ENCODE measurements around the gene MSANTD1. TPM values are rescaled to one million over a fixed set of nuclear protein-coding genes. Genes with fewer than 3 reads are reported as not detected.
A peak's percentile ranks its signal among the peaks of the same experiment; 100 is the strongest.

The MSANTD1 gene
- total RNA-seq, 2 experiments from 2014 or later, result 0.60 to 0.65 TPM

DNA sequence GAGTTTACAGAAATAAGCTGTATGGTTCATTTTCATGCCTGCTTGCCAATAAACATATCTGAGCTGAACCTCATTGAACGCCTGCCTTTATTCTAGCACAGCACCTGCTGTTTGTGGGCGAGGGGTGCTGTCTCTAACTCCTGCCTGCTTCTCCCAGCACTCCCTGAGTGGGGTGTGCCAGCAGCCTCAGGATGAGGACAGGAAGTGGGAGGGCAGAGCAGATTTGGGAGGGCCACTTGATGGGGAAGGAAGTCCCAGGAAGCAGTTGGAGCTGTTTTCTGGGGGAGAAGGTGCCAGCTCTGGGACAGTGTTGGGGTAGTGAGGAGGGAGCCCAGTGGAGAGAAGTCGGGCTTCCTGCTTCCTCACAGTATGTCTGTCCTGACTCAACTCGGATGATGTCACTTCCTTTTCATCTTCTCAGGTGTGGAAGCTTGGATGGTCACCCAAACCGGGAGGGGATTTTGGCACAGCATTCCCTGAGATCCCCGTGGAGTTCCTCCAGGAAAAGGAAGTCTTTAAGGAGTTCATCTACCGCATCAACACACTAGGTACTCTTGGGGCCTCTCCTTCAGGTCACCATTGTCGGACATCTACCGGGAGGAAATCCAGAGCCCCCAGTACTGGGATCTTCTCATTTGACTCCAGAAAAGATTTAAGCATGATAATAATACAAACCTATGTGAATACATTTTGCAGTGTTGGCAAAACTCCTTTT, 29.0 kb upstream of the MSANTD1 start:
- ChIA-PET POLR2A (interaction anchor here (0.9 to 1.3 kb wide), 2 partner anchors 17 to 18 kb away, joined by 3 to 4 read pairs; no protein-coding TSS in a partner anchor), CTCF (interaction anchor here (1.0 to 1.4 kb wide), 2 partner anchors 18 to 26 kb away, joined by 3 to 11 read pairs; no protein-coding TSS in a partner anchor)
- H3K36me3 Mint-ChIP-seq (ENCODE audit: low read depth), result peaks cover 67% of the 10 kb centered on the region
- H3K4me3 Mint-ChIP-seq, result no peak overlapping the region
- DNase-seq, result no peak
- H3K4me1 Mint-ChIP-seq, result peaks cover 25% of the 10 kb centered on the region
- H3K9me3 Mint-ChIP-seq, result no peaks in the 10 kb centered on the region
- H3K27ac Mint-ChIP-seq, result peak overlapping the region; percentile 29
- H3K27me3 Mint-ChIP-seq, result no peaks in the 10 kb centered on the region

DNA sequence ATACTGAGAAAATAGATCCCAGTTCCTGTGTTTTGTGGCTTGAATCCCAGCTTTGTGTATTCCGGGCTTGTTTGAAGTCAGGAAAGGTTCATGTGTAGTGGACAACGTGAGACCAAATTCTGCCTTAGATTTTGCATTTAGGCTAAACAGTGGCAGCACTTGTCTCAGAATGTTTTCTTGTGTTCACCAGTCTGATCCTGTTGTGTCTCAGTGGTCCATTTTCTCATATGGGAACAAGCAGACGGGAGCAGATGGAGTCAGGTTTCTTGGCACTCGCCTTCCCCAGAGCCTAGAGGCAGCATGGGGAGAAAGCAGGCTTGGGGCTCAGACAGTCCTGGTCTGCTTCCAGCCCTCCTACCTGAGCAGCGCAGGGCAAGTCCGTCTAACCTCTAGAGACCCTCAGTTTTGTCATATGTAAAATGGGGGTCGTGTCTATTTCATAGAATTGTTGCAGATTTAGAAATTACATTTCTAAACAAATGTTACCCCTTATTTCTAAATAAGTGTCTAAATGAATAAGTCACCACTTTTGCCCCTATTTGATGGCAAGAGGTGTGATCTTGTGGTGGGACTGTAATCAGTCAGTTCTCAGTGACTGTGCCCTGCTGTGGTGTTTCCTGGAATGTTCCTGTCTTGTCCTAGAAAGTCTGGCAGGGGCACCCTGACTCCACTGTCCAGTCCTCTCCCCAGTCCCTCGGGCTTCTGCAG, 28.3 kb upstream of the MSANTD1 start:
- H3K27ac Mint-ChIP-seq, result no peak overlapping the region
- peaks cover 65% of the 10 kb centered on the region for H3K36me3 Mint-ChIP-seq (ENCODE audit: low read depth)
- H3K4me1 Mint-ChIP-seq, result peaks cover 25% of the 10 kb centered on the region
- ChIA-PET CTCF (interaction anchor here (1.4 kb wide), 1 partner anchor 27 kb away, joined by 11 read pairs; no protein-coding TSS in a partner anchor), POLR2A (no interaction called here)
- no peaks in the 10 kb centered on the region for H3K27me3 Mint-ChIP-seq
- H3K9me3 Mint-ChIP-seq, result no peaks in the 10 kb centered on the region
- no peak for DNase-seq
- no peak overlapping the region for H3K4me3 Mint-ChIP-seq

DNA sequence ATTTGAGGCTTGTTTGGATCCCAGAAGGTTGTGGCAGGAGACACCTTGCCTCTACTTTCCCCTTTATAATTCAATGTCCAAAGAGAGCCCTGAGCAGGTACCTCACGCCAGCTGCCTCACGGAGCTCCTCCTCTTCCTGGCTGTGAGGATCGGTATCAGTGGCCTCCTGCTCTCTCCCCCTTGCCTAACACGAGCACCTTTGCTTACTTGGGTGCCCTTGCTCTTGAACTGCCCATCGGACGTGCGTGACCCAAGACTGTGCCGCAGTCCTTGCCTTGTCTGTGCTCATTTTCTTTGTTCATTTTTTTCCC, 27.8 kb upstream of the MSANTD1 start:
- H3K27me3 Mint-ChIP-seq, result no peaks in the 10 kb centered on the region
- ChIA-PET POLR2A (no interaction called here), CTCF (no interaction called here)
- DNase-seq, result no peak
- H3K9me3 Mint-ChIP-seq, result no peaks in the 10 kb centered on the region
- no peak overlapping the region for H3K27ac Mint-ChIP-seq
- no peak overlapping the region for H3K4me3 Mint-ChIP-seq
- peaks cover 25% of the 10 kb centered on the region for H3K4me1 Mint-ChIP-seq
- H3K36me3 Mint-ChIP-seq (ENCODE audit: low read depth), result peaks cover 62% of the 10 kb centered on the region

DNA sequence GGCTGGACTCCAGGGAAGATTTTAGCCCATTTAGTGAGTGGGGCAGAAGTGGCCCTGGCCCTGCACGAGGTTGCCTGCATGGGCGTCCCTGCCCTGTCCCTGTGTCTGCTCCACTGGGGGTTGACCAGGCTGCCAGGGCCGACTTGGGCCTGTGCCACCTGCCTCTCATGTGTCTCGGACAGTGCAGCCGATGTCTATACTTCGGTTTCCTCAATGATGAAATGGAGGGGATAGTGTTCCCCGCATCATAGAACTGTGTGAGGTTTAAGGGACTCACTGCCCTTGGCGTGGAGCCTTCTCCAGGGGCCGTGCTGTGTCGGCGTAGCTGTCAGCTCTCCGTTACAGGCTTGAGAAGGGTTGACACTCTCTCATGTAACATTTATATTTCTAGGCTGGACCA, 27.0 kb upstream of the MSANTD1 start:
- Mint-ChIP-seq H3K36me3 (ENCODE audit: low read depth) (peaks cover 63% of the 10 kb centered on the region), H3K27me3 (no peaks in the 10 kb centered on the region), H3K27ac (no peak overlapping the region), H3K4me1 (peaks cover 25% of the 10 kb centered on the region), H3K4me3 (no peak overlapping the region), H3K9me3 (no peaks in the 10 kb centered on the region)
- CTCF ChIA-PET, result no interaction called here
- POLR2A ChIA-PET, result no interaction called here
- no peak for DNase-seq

DNA sequence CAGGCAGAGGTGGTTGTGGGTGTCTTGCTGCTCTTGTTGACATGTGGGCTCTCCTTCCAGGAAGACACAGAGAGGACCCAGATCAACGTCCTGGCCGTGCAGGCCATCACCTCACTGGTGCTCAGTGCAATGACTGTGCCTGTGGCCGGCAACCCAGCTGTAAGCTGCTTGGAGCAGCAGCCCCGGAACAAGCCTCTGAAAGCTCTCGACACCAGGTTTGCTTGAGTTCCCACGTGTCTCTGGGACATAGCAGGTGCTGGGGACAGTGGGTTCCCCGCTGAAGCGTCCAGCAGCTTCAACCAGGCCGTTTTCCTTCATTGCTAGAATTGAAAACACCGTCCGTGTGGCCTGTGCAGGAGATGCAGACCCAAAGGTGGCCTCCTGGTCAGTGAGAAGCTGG, 25.6 kb upstream of the MSANTD1 start:
- no peak for DNase-seq
- ChIA-PET POLR2A (no interaction called here), CTCF (interaction anchor here (2.1 kb wide), 1 partner anchor 30 kb away, joined by 12 read pairs; no protein-coding TSS in a partner anchor)
- Mint-ChIP-seq H3K36me3 (ENCODE audit: low read depth) (peaks cover 52% of the 10 kb centered on the region), H3K4me1 (peaks cover 25% of the 10 kb centered on the region), H3K27ac (no peak overlapping the region), H3K9me3 (no peaks in the 10 kb centered on the region), H3K4me3 (no peak overlapping the region), H3K27me3 (no peaks in the 10 kb centered on the region)

DNA sequence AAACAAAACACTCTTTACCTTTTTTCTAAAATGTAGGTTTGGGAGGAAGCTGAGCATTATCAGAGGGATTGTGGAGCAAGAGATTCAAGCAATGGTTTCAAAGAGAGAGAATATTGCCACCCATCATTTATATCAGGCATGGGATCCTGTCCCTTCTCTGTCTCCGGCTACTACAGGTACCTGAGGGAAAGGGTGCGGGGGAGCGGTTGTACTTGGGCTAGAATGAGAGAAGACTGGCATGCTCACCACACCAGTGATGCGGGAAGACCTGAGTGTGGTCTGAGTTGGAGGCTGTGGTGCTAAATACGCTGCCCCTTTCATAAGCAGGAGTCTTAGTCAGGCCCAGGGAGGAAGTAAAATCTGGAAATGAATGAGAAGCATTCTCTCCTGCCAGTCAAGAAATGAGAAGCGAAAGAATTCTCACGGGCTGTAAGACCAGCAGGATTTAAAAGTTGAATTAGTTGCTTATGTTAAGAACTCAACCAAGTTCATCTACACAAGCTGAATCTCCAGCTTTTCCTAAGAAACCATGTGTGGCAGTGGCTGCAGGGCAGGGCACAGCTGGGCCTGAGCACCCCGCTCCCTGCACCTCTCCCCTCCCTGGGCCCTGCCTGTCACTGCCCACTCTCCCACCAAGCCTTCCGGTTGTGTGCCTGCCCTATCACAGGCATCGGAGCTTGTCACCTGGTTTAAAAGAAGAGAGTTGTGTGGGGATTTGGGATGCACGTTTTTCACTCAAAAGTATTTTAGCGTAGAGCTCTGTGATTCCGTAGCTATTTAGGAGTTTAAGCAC, 24.8 kb upstream of the MSANTD1 start:
- DNase-seq, result no peak
- peaks cover 23% of the 10 kb centered on the region for H3K4me1 Mint-ChIP-seq
- H3K27me3 Mint-ChIP-seq, result no peaks in the 10 kb centered on the region
- CTCF ChIA-PET, result interaction anchor here (0.6 to 2.1 kb wide), 2 partner anchors 30 to 89 kb away, joined by 4 to 12 read pairs; no protein-coding TSS in a partner anchor
- POLR2A ChIA-PET, result interaction anchor here (0.8 to 1.0 kb wide), 2 partner anchors 22 to 37 kb away, joined by 3 read pairs; no protein-coding TSS in a partner anchor
- peaks cover 3% of the 10 kb centered on the region for H3K9me3 Mint-ChIP-seq
- H3K27ac Mint-ChIP-seq, result peak overlapping the region; percentile 38
- peaks cover 50% of the 10 kb centered on the region for H3K36me3 Mint-ChIP-seq (ENCODE audit: low read depth)
- no peak overlapping the region for H3K4me3 Mint-ChIP-seq

DNA sequence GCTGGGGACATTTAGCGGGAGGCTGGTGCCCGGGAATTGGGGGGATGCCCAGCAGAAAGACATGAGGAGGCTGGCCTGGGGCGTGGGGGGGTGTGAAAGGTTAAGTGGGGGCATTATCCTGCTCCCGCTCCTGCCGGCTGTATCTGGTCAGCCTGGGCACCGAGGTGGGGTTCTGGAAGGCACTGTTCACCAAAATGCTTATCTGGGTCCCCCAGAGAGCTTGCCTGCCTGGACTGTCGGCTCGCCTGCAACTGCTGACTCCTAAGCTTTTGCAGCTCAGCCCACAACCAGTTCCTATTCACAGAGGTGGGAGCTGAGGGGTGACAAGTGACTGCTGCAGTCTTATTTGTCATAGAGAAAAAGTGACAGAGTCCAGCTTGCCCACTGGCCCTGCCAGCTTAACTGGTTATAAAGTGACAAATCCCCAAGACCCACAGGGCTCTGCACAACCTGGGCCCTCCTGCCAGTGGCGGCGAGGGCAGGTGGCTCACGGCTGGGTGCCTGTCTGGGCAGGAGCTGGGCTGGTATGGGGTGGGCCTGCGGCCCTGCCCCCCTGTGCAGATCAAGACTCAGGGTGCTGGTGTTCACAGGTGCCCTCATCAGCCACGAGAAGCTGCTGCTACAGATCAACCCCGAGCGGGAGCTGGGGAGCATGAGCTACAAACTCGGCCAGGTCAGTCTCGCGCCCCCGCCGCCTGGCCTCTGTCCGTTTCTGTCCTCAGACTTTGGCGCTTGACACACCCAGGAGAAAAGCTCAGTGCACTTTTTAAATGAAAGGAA, 23.7 kb upstream of the MSANTD1 start:
- Mint-ChIP-seq H3K36me3 (ENCODE audit: low read depth) (peaks cover 54% of the 10 kb centered on the region), H3K4me1 (peaks cover 13% of the 10 kb centered on the region), H3K9me3 (peaks cover 7% of the 10 kb centered on the region), H3K27me3 (no peaks in the 10 kb centered on the region), H3K4me3 (no peak overlapping the region), H3K27ac (no peak overlapping the region)
- DNase-seq, result no peak
- POLR2A ChIA-PET, result interaction anchor here (1.0 to 2.0 kb wide), 3 partner anchors 23 to 35 kb away, joined by 3 to 7 read pairs (median 4); no protein-coding TSS in a partner anchor
- CTCF ChIA-PET, result interaction anchor here (0.6 to 2.1 kb wide), 3 partner anchors 17 to 33 kb away, joined by 3 to 12 read pairs (median 3); no protein-coding TSS in a partner anchor

DNA sequence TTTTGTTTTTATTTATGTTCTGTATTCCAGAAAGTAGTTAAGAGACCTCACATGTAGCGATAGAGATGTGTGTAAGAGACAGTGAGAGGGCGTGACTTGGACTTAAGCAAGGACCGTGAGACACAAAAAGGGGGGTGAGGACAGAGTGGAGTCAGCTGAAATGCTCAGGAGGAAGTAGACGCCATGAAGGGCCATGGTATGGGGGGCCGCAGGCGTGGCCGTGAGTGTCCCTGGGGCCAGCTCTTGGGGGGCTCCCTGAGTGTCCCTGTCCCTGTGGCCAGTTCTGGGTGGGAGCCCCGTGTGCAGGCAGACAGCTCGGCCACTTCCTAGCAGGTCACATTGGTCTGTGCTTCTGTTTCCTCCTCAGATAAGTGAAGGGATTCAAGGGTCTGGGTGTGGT, 23.0 kb upstream of the MSANTD1 start:
- DNase-seq, result no peak
- H3K36me3 Mint-ChIP-seq (ENCODE audit: low read depth), result peaks cover 59% of the 10 kb centered on the region
- peaks cover 8% of the 10 kb centered on the region for H3K4me1 Mint-ChIP-seq
- no peak overlapping the region for H3K4me3 Mint-ChIP-seq
- H3K9me3 Mint-ChIP-seq, result peaks cover 7% of the 10 kb centered on the region
- CTCF ChIA-PET, result interaction anchor here (0.6 to 1.5 kb wide), 2 partner anchors 18 to 33 kb away, joined by 3 read pairs; no protein-coding TSS in a partner anchor
- no peak overlapping the region for H3K27ac Mint-ChIP-seq
- H3K27me3 Mint-ChIP-seq, result no peaks in the 10 kb centered on the region
- POLR2A ChIA-PET, result interaction anchor here (1.3 to 2.0 kb wide), 2 partner anchors 23 to 34 kb away, joined by 4 to 7 read pairs; no protein-coding TSS in a partner anchor

DNA sequence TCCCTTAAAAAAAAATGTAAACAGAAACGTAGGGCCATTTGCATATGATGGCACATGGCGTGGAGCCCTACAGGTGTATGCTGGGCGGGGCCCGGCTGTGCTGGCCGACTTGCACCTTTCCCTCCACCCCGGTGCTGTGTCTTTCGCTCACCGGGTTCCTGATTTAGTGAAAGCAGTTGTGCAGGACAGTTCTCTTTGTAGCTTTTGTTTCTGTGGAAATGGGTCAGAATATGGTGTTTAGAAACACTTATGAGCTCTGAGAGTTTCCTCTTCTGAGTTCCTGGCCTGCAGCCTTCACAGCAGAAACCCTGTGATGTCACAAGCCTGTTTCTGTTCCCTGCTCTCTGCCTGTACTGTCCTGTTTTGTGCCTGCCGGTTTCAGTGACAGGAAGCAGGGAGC, 22.5 kb upstream of the MSANTD1 start:
- Mint-ChIP-seq H3K27ac (no peak overlapping the region), H3K36me3 (ENCODE audit: low read depth) (peaks cover 57% of the 10 kb centered on the region), H3K4me1 (peaks cover 3% of the 10 kb centered on the region), H3K27me3 (no peaks in the 10 kb centered on the region), H3K9me3 (peaks cover 7% of the 10 kb centered on the region), H3K4me3 (no peak overlapping the region)
- DNase-seq, result no peak
- CTCF ChIA-PET, result interaction anchor here (1.5 kb wide), 1 partner anchor 18 kb away, joined by 3 read pairs; no protein-coding TSS in a partner anchor
- POLR2A ChIA-PET, result interaction anchor here (2.0 kb wide), 1 partner anchor 24 kb away, joined by 7 read pairs; no protein-coding TSS in a partner anchor

DNA sequence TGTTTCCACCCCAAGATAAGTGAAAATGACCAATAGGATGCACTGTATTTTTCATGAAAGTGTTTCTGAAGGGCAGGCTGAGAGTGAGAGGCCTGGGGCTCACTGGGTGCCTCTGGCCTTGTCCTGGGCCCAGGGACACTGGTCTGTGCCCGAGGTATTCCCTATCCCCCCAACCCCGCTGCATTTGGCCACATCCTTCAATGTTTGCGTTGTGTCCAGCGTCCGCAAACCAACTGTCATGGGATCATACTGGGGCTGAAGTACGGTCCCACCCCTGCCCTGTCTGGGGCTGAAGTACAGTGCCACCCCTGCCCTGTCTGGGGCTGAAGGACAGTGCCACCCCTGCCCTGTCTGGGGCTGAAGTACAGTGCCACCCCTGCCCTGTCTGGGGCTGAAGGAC, 22.0 kb upstream of the MSANTD1 start:
- no peak overlapping the region for H3K27ac Mint-ChIP-seq
- H3K4me3 Mint-ChIP-seq, result no peak overlapping the region
- peaks cover 7% of the 10 kb centered on the region for H3K9me3 Mint-ChIP-seq
- ChIA-PET POLR2A (interaction anchor here (2.0 kb wide), 1 partner anchor 24 kb away, joined by 7 read pairs; no protein-coding TSS in a partner anchor), CTCF (no interaction called here)
- H3K27me3 Mint-ChIP-seq, result no peaks in the 10 kb centered on the region
- no peak for DNase-seq
- peaks cover 2% of the 10 kb centered on the region for H3K4me1 Mint-ChIP-seq
- peaks cover 59% of the 10 kb centered on the region for H3K36me3 Mint-ChIP-seq (ENCODE audit: low read depth)

DNA sequence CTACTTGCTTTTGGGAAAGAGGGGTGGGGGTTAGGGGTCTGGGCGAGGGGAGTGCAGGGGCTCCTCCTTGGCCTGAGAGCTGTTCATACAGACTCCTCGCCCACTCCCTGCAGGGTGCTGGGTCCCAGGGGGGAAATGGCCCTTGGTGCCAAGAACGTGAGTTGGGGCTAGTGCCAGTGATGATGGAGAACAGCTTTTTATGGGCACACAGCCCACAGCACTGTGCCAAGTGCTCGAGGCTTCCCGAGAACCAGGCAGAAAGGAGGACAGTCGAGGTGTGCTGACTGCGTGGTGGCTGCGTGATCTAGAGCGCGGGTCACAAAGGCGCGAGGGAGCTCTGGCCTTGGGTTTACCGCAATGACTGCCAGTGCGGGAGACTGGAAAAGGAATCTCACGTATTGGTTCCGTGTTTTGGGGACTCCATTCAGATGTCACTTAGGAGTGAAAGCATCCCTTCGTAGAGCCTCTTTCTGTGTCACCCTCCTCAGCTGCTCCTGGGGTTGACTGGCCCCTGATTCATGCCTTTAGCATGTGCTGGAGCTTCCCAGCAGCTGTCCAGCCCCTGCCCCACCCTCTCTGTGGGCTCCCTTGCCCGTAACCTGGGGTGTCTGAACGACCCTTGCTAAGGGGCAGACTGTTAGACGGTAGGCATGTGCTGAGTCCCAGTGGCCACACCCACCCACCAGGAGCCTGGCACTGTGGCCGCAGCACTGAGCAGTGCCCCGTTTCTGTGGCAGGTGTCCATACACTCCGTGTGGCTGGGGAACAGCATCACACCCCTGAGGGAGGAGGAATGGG, 20.9 kb upstream of the MSANTD1 start:
- CTCF ChIA-PET, result no interaction called here
- H3K9me3 Mint-ChIP-seq, result peaks cover 7% of the 10 kb centered on the region
- no peak overlapping the region for H3K4me3 Mint-ChIP-seq
- H3K27me3 Mint-ChIP-seq, result no peaks in the 10 kb centered on the region
- DNase-seq, result no peak
- H3K4me1 Mint-ChIP-seq, result peaks cover 2% of the 10 kb centered on the region
- POLR2A ChIA-PET, result no interaction called here
- peaks cover 53% of the 10 kb centered on the region for H3K36me3 Mint-ChIP-seq (ENCODE audit: low read depth)
- no peak overlapping the region for H3K27ac Mint-ChIP-seq

DNA sequence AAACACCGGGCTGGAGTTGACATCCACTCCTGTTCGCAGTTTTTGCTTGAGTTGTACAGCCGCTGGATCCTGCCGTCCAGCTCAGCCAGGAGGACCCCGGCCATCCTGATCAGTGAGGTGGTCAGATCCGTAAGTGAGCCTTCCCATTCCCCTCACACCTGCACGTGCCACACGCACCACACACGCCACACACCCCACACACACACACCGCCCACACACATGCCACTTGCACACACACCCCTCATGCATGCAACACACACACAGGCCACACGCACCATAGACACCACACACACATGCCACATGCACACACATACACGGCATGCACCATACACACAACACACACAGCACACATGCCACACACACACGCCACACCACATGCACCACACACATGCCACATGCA, 20.1 kb upstream of the MSANTD1 start:
- CTCF ChIA-PET, result no interaction called here
- peaks cover 7% of the 10 kb centered on the region for H3K9me3 Mint-ChIP-seq
- no peak overlapping the region for H3K27ac Mint-ChIP-seq
- POLR2A ChIA-PET, result no interaction called here
- H3K27me3 Mint-ChIP-seq, result no peaks in the 10 kb centered on the region
- peaks cover 54% of the 10 kb centered on the region for H3K36me3 Mint-ChIP-seq (ENCODE audit: low read depth)
- peaks cover 2% of the 10 kb centered on the region for H3K4me1 Mint-ChIP-seq
- no peak for DNase-seq
- no peak overlapping the region for H3K4me3 Mint-ChIP-seq
